ENCODE results near the gene EEIG1. TPM values are rescaled to one million over a fixed set of nuclear protein-coding genes. Genes with fewer than 3 reads are reported as not detected.

EEIG1 gene
- total and polyA plus RNA-seq, 9 of the 15 experiments (the other 6 are each of a cell fraction or from before 2014, with no cell fraction given): 0.17 to 16.7 (median 3.6) TPM

DNA sequence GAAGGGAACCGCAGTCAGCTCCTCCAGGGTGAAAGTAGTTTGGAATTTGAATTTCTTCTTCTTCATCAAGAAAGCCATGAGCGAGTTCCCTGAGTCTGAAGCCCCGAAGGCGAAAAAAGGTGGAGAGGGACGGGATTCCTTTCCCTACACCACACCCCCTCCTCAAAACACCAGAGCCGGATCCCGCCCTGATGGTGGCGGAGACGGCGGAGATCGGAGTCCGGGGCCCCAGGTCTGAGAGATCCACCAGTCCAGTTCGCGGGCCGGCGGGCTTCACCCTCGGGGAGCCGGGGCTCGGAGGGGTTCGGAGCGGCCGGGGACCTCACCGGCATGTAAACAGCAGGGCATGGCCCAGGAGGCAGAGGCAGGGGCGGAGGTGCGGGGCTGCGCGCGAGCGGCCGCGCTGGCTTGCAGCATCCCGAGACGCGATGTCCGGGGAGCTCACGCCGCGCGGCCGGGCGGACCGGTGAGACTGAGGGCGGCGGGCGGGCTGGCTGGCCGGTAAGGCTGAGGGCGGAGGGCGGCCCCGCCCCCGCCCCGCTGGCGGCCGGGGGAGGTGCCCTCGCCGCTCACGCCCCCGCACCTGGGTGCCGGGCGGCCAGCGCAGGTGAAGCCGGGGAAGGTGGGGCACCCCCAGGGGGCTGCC, 606 bp downstream of the EEIG1 start (continued):
- TF ChIP-seq, protein P1, sequence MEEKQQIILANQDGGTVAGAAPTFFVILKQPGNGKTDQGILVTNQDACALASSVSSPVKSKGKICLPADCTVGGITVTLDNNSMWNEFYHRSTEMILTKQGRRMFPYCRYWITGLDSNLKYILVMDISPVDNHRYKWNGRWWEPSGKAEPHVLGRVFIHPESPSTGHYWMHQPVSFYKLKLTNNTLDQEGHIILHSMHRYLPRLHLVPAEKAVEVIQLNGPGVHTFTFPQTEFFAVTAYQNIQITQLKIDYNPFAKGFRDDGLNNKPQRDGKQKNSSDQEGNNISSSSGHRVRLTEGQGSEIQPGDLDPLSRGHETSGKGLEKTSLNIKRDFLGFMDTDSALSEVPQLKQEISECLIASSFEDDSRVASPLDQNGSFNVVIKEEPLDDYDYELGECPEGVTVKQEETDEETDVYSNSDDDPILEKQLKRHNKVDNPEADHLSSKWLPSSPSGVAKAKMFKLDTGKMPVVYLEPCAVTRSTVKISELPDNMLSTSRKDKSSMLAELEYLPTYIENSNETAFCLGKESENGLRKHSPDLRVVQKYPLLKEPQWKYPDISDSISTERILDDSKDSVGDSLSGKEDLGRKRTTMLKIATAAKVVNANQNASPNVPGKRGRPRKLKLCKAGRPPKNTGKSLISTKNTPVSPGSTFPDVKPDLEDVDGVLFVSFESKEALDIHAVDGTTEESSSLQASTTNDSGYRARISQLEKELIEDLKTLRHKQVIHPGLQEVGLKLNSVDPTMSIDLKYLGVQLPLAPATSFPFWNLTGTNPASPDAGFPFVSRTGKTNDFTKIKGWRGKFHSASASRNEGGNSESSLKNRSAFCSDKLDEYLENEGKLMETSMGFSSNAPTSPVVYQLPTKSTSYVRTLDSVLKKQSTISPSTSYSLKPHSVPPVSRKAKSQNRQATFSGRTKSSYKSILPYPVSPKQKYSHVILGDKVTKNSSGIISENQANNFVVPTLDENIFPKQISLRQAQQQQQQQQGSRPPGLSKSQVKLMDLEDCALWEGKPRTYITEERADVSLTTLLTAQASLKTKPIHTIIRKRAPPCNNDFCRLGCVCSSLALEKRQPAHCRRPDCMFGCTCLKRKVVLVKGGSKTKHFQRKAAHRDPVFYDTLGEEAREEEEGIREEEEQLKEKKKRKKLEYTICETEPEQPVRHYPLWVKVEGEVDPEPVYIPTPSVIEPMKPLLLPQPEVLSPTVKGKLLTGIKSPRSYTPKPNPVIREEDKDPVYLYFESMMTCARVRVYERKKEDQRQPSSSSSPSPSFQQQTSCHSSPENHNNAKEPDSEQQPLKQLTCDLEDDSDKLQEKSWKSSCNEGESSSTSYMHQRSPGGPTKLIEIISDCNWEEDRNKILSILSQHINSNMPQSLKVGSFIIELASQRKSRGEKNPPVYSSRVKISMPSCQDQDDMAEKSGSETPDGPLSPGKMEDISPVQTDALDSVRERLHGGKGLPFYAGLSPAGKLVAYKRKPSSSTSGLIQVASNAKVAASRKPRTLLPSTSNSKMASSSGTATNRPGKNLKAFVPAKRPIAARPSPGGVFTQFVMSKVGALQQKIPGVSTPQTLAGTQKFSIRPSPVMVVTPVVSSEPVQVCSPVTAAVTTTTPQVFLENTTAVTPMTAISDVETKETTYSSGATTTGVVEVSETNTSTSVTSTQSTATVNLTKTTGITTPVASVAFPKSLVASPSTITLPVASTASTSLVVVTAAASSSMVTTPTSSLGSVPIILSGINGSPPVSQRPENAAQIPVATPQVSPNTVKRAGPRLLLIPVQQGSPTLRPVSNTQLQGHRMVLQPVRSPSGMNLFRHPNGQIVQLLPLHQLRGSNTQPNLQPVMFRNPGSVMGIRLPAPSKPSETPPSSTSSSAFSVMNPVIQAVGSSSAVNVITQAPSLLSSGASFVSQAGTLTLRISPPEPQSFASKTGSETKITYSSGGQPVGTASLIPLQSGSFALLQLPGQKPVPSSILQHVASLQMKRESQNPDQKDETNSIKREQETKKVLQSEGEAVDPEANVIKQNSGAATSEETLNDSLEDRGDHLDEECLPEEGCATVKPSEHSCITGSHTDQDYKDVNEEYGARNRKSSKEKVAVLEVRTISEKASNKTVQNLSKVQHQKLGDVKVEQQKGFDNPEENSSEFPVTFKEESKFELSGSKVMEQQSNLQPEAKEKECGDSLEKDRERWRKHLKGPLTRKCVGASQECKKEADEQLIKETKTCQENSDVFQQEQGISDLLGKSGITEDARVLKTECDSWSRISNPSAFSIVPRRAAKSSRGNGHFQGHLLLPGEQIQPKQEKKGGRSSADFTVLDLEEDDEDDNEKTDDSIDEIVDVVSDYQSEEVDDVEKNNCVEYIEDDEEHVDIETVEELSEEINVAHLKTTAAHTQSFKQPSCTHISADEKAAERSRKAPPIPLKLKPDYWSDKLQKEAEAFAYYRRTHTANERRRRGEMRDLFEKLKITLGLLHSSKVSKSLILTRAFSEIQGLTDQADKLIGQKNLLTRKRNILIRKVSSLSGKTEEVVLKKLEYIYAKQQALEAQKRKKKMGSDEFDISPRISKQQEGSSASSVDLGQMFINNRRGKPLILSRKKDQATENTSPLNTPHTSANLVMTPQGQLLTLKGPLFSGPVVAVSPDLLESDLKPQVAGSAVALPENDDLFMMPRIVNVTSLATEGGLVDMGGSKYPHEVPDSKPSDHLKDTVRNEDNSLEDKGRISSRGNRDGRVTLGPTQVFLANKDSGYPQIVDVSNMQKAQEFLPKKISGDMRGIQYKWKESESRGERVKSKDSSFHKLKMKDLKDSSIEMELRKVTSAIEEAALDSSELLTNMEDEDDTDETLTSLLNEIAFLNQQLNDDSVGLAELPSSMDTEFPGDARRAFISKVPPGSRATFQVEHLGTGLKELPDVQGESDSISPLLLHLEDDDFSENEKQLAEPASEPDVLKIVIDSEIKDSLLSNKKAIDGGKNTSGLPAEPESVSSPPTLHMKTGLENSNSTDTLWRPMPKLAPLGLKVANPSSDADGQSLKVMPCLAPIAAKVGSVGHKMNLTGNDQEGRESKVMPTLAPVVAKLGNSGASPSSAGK (IDR thresholded peaks at IDR 0.05): no peak
- TF ChIP-seq KAT8 (IDR thresholded peaks at IDR 0.05; ENCODE audit: low read depth) (no peak), ZFP36 (IDR thresholded peaks at IDR 0.05; ENCODE audit: low read depth, low read length, partially characterized antibody) (peak; percentile 78), BMI1 (IDR thresholded peaks at IDR 0.05; ENCODE audit: low read length) (no peak), KLF13 (tag; IDR thresholded peaks at IDR 0.05; ENCODE audit: borderline replicate concordance, low read depth) (peak; percentile 47; the same call in 1 of the 2 replicates), CHD1 (IDR thresholded peaks at IDR 0.05; ENCODE audit: low read length) (peak; percentile 28)
- TF ChIP-seq, protein P2, sequence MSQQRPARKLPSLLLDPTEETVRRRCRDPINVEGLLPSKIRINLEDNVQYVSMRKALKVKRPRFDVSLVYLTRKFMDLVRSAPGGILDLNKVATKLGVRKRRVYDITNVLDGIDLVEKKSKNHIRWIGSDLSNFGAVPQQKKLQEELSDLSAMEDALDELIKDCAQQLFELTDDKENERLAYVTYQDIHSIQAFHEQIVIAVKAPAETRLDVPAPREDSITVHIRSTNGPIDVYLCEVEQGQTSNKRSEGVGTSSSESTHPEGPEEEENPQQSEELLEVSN (IDR thresholded peaks at IDR 0.05; ENCODE audit: borderline replicate concordance in 1 of 2, extremely low read depth in 1 of 2, insufficient read depth in 1 of 2, insufficient read length in 1 of 2, low read depth in 1 of 2, low read length in 1 of 2, poor library complexity in 1 of 2, severe bottlenecking in 1 of 2): peak in 1 of 2 experiments; percentile 36
- TF ChIP-seq, protein P3, sequence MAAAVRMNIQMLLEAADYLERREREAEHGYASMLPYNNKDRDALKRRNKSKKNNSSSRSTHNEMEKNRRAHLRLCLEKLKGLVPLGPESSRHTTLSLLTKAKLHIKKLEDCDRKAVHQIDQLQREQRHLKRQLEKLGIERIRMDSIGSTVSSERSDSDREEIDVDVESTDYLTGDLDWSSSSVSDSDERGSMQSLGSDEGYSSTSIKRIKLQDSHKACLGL (CRISPR knock-in tag; IDR thresholded peaks at IDR 0.05; ENCODE audit: borderline replicate concordance, poor library complexity, severe bottlenecking): no peak
- TF ChIP-seq, protein P4, sequence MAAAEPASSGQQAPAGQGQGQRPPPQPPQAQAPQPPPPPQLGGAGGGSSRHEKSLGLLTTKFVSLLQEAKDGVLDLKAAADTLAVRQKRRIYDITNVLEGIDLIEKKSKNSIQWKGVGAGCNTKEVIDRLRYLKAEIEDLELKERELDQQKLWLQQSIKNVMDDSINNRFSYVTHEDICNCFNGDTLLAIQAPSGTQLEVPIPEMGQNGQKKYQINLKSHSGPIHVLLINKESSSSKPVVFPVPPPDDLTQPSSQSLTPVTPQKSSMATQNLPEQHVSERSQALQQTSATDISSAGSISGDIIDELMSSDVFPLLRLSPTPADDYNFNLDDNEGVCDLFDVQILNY (CRISPR knock-in tag; IDR thresholded peaks at IDR 0.05): no peak
- TF ChIP-seq, protein P5, sequence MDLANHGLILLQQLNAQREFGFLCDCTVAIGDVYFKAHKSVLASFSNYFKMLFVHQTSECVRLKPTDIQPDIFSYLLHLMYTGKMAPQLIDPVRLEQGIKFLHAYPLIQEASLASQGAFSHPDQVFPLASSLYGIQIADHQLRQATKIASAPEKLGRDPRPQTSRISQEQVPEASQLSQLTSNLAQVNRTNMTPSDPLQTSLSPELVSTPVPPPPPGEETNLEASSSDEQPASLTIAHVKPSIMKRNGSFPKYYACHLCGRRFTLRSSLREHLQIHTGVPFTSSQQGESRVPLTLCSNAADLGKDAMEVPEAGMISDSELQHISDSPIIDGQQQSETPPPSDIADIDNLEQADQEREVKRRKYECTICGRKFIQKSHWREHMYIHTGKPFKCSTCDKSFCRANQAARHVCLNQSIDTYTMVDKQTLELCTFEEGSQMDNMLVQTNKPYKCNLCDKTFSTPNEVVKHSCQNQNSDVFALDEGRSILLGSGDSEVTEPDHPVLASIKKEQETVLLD (IDR thresholded peaks at IDR 0.05): no peak

Measured in K562 (cell line).